HG03439 (cell line): Measurements from ENCODE around the gene TNNI3K.
A peak's percentile ranks its signal among the peaks of the same experiment; 100 is the strongest.

Source experiments
- ATAC-seq: cut with Tn5 transposase; IDR thresholded peaks from one replicate; pipeline ENCODE4 v1.9.1; 2021; ENCODE audit warnings: mild to moderate bottlenecking, moderate library complexity; ENCODE audit not compliant: unreplicated experiment

TNNI3K gene

GRCh38 chr1:74496669-74497068 is 261.5 kb downstream of the TNNI3K start:
- ATAC-seq, result no peak

GRCh38 chr1:74498901-74499300 is 263.7 kb downstream of the TNNI3K start:
- ATAC-seq, result no peak

- ATAC-seq, result no peak
These were observed 267.2 kb downstream of the TNNI3K start for GRCh38 chr1:74502432-74502831.

GRCh38 chr1:74502858-74503257 is 267.7 kb downstream of the TNNI3K start:
- ATAC-seq, result no peak

- ATAC-seq, result peak; percentile 80
These were observed 269.1 kb downstream of the TNNI3K start for GRCh38 chr1:74504125-74504932.

GRCh38 chr1:74504933-74505512 is 269.8 kb downstream of the TNNI3K start:
- ATAC-seq, result no peak

GRCh38 chr1:74505928-74506710 is 270.9 kb downstream of the TNNI3K start:
- ATAC-seq, result no peak

GRCh38 chr1:74508449-74508848 is 273.3 kb downstream of the TNNI3K start:
- no peak for ATAC-seq

- ATAC-seq, result no peak
These were observed 277.2 kb downstream of the TNNI3K start, which contains the start of gene LRRC53 for GRCh38 chr1:74512170-74512915. LRRC53 (minus strand) TSS chr1:74512611; CDS start chr1:74483349, 29,262 bp downstream.

- no peak for ATAC-seq
These were observed 278.5 kb downstream of the TNNI3K start for GRCh38 chr1:74513411-74514300.

- peak; percentile 61 for ATAC-seq
These were observed 282.4 kb downstream of the TNNI3K start for GRCh38 chr1:74517599-74518051.

- no peak for ATAC-seq
These were observed 287.0 kb downstream of the TNNI3K start for GRCh38 chr1:74522148-74522547.

GRCh38 chr1:74523873-74524480 is 288.8 kb downstream of the TNNI3K start:
- no peak for ATAC-seq

GRCh38 chr1:74526708-74527107 is 291.5 kb downstream of the TNNI3K start:
- no peak for ATAC-seq

- ATAC-seq, result no peak
These were observed 292.9 kb downstream of the TNNI3K start for GRCh38 chr1:74528123-74528522.

GRCh38 chr1:74530892-74531291 is 295.7 kb downstream of the TNNI3K start:
- ATAC-seq, result no peak

GRCh38 chr1:74531796-74532195 is 296.6 kb downstream of the TNNI3K start:
- ATAC-seq, result no peak

GRCh38 chr1:74534241-74534640 is 299.1 kb downstream of the TNNI3K start:
- no peak for ATAC-seq

GRCh38 chr1:74545821-74546220 is 310.6 kb downstream of the TNNI3K start:
- no peak for ATAC-seq
